Hepatic stellate cell (primary cell): ENCODE results near the gene ATP1A4.

Experiments
- DNase-seq: peaks from one replicate; pipeline ENCODE4 v3.0.0; 2011; ENCODE audit warnings: low spot score

The ATP1A4 gene

GRCh38 chr1:160206421-160207117 lies 55.2 kb downstream of the ATP1A4 start:
- DNase-seq = peak; percentile 97

- no peak for DNase-seq
These were observed 55.8 kb downstream of the ATP1A4 start for GRCh38 chr1:160207118-160207650.

- no peak for DNase-seq
These were observed 56.6 kb downstream of the ATP1A4 start for GRCh38 chr1:160207771-160208556.

GRCh38 chr1:160208557-160209320 lies 57.3 kb downstream of the ATP1A4 start:
- DNase-seq = no peak

- DNase-seq = no peak
These were observed 58.1 kb downstream of the ATP1A4 start for GRCh38 chr1:160209321-160210046.

- DNase-seq = no peak
These were observed 59.2 kb downstream of the ATP1A4 start for GRCh38 chr1:160210561-160210960.

- no peak for DNase-seq
These were observed 59.8 kb downstream of the ATP1A4 start for GRCh38 chr1:160211046-160211790.

GRCh38 chr1:160214481-160215140 lies 63.2 kb downstream of the ATP1A4 start:
- DNase-seq = no peak

GRCh38 chr1:160216301-160216700 lies 64.9 kb downstream of the ATP1A4 start:
- DNase-seq = no peak

- no peak for DNase-seq
These were observed 66.2 kb downstream of the ATP1A4 start for GRCh38 chr1:160217481-160218051.

- DNase-seq = peak; percentile 64
These were observed 67.9 kb downstream of the ATP1A4 start for GRCh38 chr1:160219062-160219929.

- no peak for DNase-seq
These were observed 68.9 kb downstream of the ATP1A4 start for GRCh38 chr1:160220301-160220700.

GRCh38 chr1:160221089-160221488 lies 69.7 kb downstream of the ATP1A4 start:
- no peak for DNase-seq

- no peak for DNase-seq
These were observed 71.1 kb downstream of the ATP1A4 start for GRCh38 chr1:160222546-160222945.

GRCh38 chr1:160224606-160225005 lies 73.2 kb downstream of the ATP1A4 start:
- no peak for DNase-seq

GRCh38 chr1:160225345-160225744 lies 73.9 kb downstream of the ATP1A4 start:
- DNase-seq = no peak

- DNase-seq = no peak
These were observed 75.2 kb downstream of the ATP1A4 start for GRCh38 chr1:160226623-160227022.

GRCh38 chr1:160227034-160227433 lies 75.6 kb downstream of the ATP1A4 start:
- no peak for DNase-seq

GRCh38 chr1:160227561-160227960 lies 76.2 kb downstream of the ATP1A4 start:
- DNase-seq = no peak
